T-helper 1 cell treated with Interleukin-12 subunit alpha and Interleukin-12 subunit beta and Interleukin-4 antibody, amounts not matched to agents 30 ng/mL and 1 ng/mL, for 36 hours (primary cell): ENCODE measurements around the gene LMF1. TPM values are rescaled to one million over a fixed set of nuclear protein-coding genes. Genes with fewer than 3 reads are reported as not detected.

Source experiments
- intact Hi-C: fragments of 100-400 bp; cut with micrococcal nuclease; formaldehyde crosslinking; loops from one replicate; pipeline ENCODE4 v1.15.1; 2024
- total RNA-seq: library from RNA; stranded (reverse); gene quantifications from 2 replicates; pipeline ENCODE4 v1.2.3, GENCODE V29; 2022

The LMF1 gene
- total RNA-seq, 1 donor from 2014 or later, result 19.1 TPM

DNA sequence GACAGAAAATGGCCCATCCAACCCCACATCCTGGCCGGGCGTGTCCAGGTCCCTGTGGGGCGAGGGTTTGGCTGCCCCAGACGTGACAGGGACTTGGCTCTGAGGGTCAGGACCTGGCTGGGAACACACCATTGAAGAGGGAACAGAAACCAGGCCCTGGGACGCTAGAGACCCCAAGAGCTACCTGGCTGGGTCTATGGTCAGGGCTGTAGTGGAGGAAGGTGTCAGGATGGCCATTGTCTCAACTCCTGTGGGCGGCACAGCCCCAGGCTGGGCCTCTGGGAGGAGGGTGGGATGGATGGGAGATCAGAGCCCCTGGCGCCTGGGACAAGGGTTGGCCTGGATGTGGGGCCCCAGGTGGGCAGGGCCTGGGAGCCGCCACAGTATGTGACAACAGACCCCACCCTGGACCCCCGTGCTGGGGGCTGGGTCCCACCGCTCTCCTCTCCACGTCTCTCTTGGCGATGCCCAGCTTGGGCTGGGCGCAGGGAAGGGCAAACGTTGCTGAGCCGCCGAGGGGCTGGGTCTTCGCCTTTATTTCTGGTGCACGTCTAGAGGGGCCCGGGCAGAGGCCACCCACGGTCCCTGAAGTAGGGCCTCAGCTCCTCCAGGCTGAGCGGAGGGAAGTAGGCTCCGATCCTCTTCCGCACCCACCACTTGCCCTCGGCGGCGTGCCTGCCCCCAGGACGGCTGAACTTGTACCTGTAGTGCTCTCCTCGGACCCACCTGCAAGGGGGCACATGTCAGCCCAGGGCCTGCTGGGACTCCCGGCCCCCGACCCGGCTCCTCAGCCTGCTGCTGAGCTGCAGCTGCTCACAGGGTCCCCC is 116.6 kb downstream of the LMF1 start:
- intact Hi-C loops, result no loop called here

DNA sequence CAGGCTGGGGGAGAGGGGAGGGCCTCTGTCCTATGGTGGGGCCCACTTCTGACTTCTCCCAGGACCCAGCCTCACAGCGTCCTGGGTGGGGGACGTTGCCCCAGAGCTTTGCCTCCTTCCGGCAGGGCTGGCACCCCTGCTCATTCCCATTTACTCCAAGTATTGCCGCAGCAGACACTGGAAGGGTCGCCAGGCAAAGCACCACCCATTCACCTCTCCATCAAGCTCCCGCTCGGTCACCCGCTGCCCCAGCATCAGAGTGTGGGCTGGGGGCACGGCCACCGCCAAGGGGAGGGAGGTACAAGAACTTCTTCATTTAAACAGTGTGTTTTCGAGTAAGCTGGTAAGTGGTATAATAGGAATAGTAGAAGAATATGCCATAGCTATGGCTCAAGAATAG is 117.5 kb downstream of the LMF1 start:
- intact Hi-C loops, result no loop called here

GRCh38 chr16:852451-853185 is 118.2 kb downstream of the LMF1 start:
- intact Hi-C loops, result no loop called here

- intact Hi-C loops, result no loop called here
These were observed 118.9 kb downstream of the LMF1 start for GRCh38 chr16:851871-852270.

- intact Hi-C loops, result no loop called here
These were observed 119.5 kb downstream of the LMF1 start for GRCh38 chr16:851209-851810.

GRCh38 chr16:850668-851067 is 120.1 kb downstream of the LMF1 start:
- intact Hi-C loops, result no loop called here

DNA sequence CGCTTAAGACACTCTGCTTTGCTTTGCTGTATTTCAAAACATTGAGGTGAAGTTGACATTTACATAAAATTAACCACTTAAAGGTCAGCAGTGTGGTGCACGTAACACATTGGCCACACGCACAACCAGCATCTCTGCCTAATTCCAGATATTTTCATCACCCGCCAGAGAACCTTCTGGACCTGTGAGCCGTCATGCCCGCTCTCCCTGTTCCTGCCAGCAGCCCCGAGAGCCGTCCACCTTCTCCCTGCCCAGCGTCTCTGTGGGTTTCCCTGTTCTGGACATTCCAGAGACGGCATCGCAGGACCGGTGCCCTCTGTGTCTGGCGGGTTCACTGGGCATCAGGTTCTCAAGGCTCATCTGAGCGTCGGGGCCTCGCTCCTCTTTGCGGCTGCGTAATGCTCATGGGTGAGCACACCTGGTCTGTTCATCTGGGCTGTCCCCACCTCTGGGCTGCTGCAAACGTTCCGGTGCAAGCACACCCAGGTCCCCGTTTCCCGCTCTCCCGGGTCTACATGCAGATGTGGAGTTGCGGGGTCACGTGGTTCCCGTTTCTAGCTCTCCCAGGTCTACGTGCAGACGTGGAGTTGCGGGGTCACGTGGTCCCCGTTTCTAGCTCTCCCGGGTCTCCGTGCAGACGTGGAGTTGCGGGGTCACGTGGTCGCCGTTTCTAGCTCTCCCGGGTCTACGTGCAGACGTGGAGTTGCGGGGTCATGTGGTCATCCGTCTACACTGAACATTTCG is 122.1 kb downstream of the LMF1 start:
- intact Hi-C loops, result no loop called here

DNA sequence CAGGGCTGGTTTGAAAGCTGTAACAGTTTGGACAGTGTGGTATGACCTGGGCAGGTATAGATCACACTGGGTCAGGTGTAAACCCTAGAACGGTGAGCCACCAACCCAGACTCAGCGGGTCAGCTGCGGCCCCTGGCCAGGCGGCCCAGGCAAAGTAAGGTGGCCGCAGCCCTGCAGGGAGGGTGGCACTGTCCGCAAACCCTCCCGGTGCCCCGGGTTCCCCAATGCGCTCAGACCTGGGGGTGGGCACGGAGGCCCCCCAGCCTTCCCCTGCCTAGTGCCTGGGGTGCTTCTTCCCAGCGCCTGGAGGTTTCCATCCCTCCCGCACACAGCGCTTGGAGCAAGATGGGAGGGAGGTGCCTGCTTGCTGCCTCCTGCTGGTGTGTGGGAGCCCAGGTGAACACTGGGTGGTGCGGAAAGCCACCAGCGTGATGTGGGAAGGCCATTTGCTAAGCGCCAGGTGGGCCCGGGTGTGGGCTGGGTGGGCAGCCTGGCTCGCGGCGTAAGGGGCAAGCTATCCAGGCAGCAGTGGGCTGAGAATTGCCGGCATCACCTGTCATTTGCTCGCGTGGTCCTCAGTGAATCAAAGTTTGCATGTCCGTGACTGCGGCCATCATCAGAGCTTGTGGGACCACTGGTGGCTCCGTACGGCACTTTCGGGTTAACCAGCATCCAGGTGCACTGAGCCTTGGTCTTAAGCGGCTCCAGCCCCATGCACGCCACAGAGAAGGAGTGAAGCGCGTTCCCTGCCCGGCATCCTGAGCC is 122.9 kb downstream of the LMF1 start:
- intact Hi-C loops, result no loop called here

DNA sequence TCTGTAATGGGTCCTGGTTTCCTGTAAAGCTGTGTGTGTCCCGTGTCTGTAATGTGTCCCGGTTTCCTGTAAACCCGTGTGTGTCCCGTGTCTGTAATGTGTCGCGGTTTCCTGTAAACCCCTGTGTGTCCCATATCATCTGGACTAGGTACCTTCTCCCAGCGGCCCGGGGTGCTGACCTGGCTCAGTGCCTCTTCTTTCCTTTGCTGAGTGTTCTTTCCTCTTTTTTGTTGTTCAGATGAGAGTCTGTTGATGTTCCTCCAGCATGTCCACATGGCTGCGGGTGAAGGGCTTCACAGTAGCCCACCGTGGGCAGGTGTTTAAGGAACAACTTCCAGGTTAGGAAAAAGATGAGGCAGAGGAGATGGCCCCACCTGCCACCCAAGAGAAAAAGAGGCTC is 123.6 kb downstream of the LMF1 start:
- intact Hi-C loops, result no loop called here

DNA sequence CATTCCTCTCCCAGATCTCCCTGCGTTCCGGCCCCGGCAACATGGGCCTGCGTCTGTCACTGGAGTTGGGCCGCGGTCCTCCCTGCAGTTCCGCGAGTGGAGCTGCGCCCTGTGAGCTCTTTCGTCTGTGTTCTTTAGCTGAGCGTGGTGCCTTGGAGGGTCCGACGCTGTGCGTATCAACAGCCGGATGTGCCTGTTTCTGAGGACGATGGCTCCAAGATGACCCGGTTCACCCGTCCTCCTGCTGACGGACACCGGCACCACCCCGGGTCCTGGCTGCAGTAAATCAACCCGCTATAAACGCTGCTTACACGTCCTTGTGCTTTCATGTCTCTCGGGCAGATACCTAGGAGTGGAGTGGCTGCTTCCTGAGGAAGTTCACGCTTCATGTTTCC is 125.4 kb downstream of the LMF1 start:
- intact Hi-C loops, result no loop called here

- intact Hi-C loops, result no loop called here
These were observed 126.0 kb downstream of the LMF1 start for GRCh38 chr16:844638-845350.

- intact Hi-C loops, result no loop called here
These were observed 127.0 kb downstream of the LMF1 start for GRCh38 chr16:843771-844170.

GRCh38 chr16:842711-843560 is 127.8 kb downstream of the LMF1 start:
- intact Hi-C loops, result no loop called here

GRCh38 chr16:842061-842476 is 128.7 kb downstream of the LMF1 start:
- intact Hi-C loops, result no loop called here

- intact Hi-C loops, result no loop called here
These were observed 129.2 kb downstream of the LMF1 start for GRCh38 chr16:841455-842060.

- intact Hi-C loops, result no loop called here
These were observed 130.0 kb downstream of the LMF1 start for GRCh38 chr16:840561-841454.

DNA sequence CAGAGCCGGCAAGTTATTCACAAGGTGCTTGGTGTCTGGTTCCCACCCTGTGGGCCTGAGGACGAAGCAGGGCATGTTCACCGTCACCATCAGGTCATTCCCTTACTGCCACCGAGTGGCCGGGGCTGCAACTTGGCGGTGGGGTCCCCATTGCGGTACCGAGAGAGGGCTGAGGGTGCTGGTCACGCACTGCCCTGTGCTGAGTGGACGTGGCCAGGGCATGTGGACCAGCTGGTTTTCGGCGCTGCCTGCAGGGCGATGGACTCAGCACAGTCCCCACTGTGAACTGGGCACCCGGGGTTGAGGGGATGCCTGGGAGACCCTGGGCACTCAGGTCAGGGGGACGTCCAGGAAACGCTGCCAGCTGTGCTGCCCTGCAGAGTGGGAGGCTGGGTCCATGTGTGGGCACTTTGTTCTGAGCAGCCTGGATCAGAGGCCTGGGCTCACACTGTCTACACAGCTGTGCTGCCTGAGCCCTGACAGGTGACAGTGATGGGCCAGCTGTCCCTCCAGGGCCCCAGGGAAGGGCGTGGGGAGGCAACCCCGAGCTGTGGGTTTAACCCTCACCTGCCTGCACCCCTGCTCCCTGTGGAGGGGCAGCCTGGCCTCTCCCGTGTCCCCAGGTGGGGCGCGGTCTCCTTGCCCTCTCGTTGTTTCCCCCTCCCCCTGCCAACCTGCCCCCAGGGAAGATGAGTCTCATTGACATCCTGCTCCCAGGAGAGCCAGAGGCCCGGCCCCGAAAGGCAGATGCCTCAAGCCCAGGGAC is 131.0 kb downstream of the LMF1 start:
- intact Hi-C loops, result no loop called here
